HG03175 (cell line): Measurements from ENCODE around the gene SNX30.

Experiments
- ATAC-seq: cut with Tn5 transposase; IDR thresholded peaks from one replicate; pipeline ENCODE4 v1.9.1; 2021; ENCODE audit warnings: mild to moderate bottlenecking, moderate library complexity; ENCODE audit not compliant: unreplicated experiment

Gene SNX30

GRCh38 chr9:112819635-112820496, 69.3 kb downstream of the SNX30 start:
- ATAC-seq: peak; percentile 64

- no peak for ATAC-seq
Observed at GRCh38 chr9:112820881-112821280, 70.3 kb downstream of the SNX30 start.

- ATAC-seq: no peak
Observed at GRCh38 chr9:112822618-112823017, 72.1 kb downstream of the SNX30 start.

GRCh38 chr9:112823257-112823656, 72.7 kb downstream of the SNX30 start:
- no peak for ATAC-seq

GRCh38 chr9:112831281-112831851, 80.8 kb downstream of the SNX30 start:
- ATAC-seq: no peak

- ATAC-seq: no peak
Observed at GRCh38 chr9:112831969-112832368, 81.4 kb downstream of the SNX30 start.

GRCh38 chr9:112833081-112833480, 82.5 kb downstream of the SNX30 start:
- ATAC-seq: no peak

GRCh38 chr9:112836394-112836793, 85.8 kb downstream of the SNX30 start:
- ATAC-seq: no peak

GRCh38 chr9:112838342-112838741, 87.8 kb downstream of the SNX30 start:
- ATAC-seq: no peak

GRCh38 chr9:112839331-112839730, 88.8 kb downstream of the SNX30 start:
- no peak for ATAC-seq

GRCh38 chr9:112841261-112841660, 90.7 kb downstream of the SNX30 start:
- no peak for ATAC-seq

- no peak for ATAC-seq
Observed at GRCh38 chr9:112842555-112842954, 92.0 kb downstream of the SNX30 start.

GRCh38 chr9:112844771-112845542, 94.4 kb downstream of the SNX30 start:
- ATAC-seq: peak; percentile 92

- ATAC-seq: no peak
Observed at GRCh38 chr9:112846528-112847488, 96.2 kb downstream of the SNX30 start.

GRCh38 chr9:112848316-112849151, 98.0 kb downstream of the SNX30 start:
- no peak for ATAC-seq

- no peak for ATAC-seq
Observed at GRCh38 chr9:112849363-112849922, 98.9 kb downstream of the SNX30 start.

- no peak for ATAC-seq
Observed at GRCh38 chr9:112850840-112851239, 100.3 kb downstream of the SNX30 start.

- ATAC-seq: no peak
Observed at GRCh38 chr9:112852741-112853504, 102.4 kb downstream of the SNX30 start.
